Right renal cortex interstitium (tissue), 3 donors: ENCODE results near the gene MAP3K20. TPM values are rescaled to one million over a fixed set of nuclear protein-coding genes. Genes with fewer than 3 reads are reported as not detected.
"Not testable (repeated sequence)": the region's sequence is repeated elsewhere in the genome, so short reads cannot be mapped to it uniquely, and the experiment has no call there.

Experiments used
- DNase-seq, 3 donors: peaks; one replicate each; pipeline ENCODE4 v3.0.0-alpha.2; 2013; ENCODE audit warnings: low read depth in 3 of 3, low spot score in 2 of 3
- polyA plus RNA-seq, 3 donors: library from polyadenylated mRNA; unstranded; fragments of 120-200 nt; gene quantifications; one replicate each; pipeline ENCODE4 v1.2.1, GENCODE V29; 2013; ENCODE audit not compliant: insufficient read length in 3 of 3

The MAP3K20 gene
- polyA plus RNA-seq, 3 donors: 28.1 to 30.0 (median 28.3) TPM

GRCh38 chr2:173191601-173192000 lies 116.0 kb downstream of the MAP3K20 start:
- no peak for DNase-seq

GRCh38 chr2:173192071-173192470 lies 116.4 kb downstream of the MAP3K20 start:
- DNase-seq: no peak

GRCh38 chr2:173193925-173194324 lies 118.3 kb downstream of the MAP3K20 start:
- DNase-seq: no peak

GRCh38 chr2:173195100-173195499 lies 119.5 kb downstream of the MAP3K20 start:
- DNase-seq: no peak

DNA sequence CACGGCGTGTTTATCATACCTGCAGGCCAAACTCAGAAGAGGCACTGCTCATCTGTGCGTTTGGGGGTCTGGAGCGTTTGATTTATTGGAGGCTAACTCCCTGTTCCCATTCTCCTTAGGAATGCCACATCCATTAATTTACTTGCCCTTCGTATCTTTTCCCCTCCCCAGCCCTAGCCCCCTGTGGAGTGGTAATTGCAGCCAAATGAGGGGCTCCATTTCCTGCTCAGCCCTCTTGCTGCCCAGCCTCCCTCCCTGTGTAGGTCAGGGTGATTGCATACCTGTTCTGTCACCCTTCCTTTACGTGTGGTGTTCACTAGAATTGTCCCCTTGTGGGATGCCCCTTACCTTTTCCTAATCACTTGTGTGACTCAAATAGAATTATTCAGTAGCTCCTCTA lies 120.4 kb downstream of the MAP3K20 start:
- DNase-seq: no peak

GRCh38 chr2:173196638-173197037 lies 121.0 kb downstream of the MAP3K20 start:
- DNase-seq: no peak

GRCh38 chr2:173198327-173198726 lies 122.7 kb downstream of the MAP3K20 start:
- no peak for DNase-seq

DNA sequence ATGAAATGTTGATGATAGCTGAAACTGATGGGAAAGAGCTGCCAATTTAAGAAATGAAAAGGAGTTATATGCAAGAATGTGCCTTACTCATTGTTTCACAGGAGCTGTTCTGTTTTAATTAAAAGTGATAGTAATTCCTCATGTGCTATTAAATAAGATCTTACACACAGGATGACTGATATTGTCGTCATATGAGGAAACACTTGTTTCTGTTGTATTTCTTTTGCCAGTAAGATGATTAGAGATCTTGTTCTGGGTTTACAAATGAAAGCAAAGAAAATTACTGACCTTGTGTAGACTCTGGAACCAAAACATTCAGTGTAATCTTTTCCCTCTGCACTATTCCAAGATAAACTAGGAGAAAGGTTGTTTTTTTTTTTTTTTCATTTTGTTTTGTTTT lies 123.6 kb downstream of the MAP3K20 start:
- DNase-seq: no peak

- no peak for DNase-seq
These were observed 126.9 kb downstream of the MAP3K20 start for GRCh38 chr2:173202570-173202969.

DNA sequence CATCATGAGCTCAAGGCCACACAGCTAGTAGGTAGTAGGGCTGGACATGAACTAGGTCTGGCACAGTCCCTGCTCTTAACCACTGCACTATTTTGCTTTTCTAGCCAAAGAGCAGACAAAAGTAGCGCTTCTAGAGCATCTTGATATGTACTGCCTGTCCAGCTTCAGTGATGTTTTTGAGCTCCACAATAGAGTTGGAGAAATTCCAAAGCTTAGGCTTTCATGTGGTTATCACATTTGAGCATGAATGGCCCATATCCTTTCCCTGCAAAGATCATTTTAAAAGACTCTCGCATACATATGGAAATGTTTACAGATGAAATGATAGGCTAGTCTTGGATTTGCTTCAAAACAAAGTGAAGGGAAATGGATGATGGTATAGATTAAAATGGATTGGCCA lies 128.7 kb downstream of the MAP3K20 start:
- DNase-seq: no peak

DNA sequence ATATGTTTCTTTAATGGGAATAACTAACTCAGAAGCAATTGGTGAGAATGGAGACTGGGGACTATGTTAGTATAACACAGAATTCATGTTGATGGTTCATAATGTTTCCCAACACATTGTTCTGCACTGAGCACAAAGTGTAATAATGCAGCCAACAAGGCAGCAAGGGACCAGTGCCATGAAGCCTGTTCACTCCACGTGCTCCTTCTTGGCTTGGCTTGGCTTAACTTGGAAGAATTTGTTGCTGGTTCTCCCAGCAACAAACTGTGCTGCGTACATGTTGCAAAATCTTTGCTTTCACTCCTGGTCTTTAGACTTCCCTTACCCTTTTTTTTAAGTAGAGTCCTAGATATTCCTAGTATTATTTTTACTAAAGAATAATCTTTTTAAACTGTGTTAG lies 129.7 kb downstream of the MAP3K20 start:
- no peak for DNase-seq

GRCh38 chr2:173207124-173207523 lies 131.5 kb downstream of the MAP3K20 start:
- DNase-seq: not testable (repeated sequence)

GRCh38 chr2:173210270-173211196 lies 134.9 kb downstream of the MAP3K20 start:
- DNase-seq: peak; percentile 48 to 66 (median 61)

GRCh38 chr2:173213181-173213580 lies 137.5 kb downstream of the MAP3K20 start:
- DNase-seq: no peak

GRCh38 chr2:173214213-173214612 lies 138.6 kb downstream of the MAP3K20 start:
- no peak for DNase-seq

DNA sequence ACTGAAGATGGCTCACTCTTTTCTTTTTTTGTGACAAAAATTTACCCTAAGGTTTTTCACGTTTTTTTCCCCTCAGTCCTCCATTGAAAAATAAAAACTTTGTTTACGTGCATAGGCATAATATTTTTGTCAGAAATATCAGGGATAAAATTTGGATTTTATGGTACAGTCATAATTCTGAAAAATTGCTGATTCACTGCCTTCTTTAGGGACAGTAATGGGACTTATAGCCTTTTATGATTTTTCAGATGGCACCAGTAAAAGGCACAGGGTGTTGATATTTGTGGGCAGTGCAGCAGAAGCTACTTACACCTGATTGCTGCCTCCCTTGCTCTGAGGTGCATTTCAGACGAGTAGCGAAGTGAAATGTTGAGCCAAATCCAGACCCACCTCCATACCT lies 139.7 kb downstream of the MAP3K20 start:
- no peak for DNase-seq

DNA sequence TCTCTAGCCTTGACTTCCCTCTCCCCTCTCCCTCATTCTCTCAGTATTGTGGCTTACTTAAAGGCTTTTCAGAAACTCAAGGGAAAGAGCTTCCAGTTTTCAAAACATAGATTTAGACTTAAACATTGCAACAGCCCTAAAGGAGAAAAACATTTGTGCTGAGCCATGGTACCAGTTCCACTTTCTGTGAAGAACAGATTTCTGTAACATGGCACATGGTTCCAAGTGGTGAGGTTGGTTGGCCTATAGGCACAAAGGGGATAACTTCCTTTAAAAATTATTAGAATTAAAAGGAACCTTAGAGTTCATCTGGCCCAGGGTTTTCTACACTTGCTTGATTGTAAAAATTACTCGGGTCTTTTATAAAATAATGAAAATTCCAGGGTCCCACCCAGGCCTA lies 140.4 kb downstream of the MAP3K20 start:
- DNase-seq: no peak

DNA sequence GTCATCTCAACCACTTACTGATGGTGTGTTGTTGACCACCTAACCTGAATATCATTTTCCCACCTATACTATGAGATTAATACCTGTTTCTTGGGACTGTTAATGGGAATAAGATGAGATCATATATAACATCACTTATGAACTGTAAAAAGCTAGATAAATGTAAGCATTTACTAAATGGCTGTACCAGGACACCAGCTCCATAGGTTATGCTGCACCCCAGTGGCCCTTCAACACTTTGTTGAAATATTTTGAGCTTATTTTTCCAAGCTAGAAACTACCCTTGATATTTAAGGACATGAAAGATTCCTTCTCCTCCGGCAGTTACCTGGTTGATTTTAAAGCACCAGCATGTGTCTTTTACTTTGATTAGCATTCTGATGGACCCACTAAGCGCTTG lies 141.0 kb downstream of the MAP3K20 start:
- no peak for DNase-seq

GRCh38 chr2:173217116-173217840 lies 141.6 kb downstream of the MAP3K20 start:
- DNase-seq: no peak

DNA sequence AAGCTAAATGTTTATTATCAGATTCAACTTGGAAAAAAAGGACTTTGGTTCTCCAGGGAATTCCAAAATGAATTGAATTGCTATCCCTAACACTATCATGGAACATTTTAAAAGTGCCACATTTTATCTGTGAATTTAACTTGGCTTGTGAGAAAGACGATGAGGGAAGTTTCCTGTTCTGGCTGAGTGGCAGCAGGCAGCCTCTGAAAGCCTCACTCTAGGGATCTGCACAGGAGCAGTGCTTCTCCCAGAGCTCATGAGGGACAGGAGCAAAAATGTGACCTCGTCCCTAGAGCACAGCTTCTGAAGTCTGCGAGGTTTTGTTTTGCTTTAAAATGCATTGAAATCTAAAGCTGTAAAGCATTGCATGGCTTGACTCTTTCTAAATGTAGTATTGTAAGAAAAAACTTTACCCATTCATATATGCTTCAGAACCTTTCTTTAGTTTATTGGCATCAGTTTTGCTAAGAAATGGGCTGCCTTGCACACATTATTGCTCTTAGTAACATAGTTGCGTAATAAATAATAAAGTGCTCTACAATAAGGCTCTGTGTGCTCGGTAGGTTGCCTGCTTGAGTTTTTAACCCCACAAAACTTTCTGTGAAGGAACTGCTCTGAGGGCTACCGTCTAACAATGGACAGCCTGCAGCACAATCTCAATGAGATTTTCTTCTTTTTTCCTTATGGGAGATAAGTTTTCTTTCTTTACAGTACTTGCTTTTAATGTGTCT lies 142.8 kb downstream of the MAP3K20 start:
- no peak for DNase-seq

GRCh38 chr2:173221132-173221695 lies 145.6 kb downstream of the MAP3K20 start:
- no peak for DNase-seq
